ENCODE measurements around the gene NLK.

The NLK gene

GRCh38 chr17:28193241-28193640 lies 150.8 kb downstream of the NLK start:
- no peak for DNase-seq (ENCODE audit: low read depth)
- H3K4me3 ChIP-seq (ENCODE audit: low read depth, low read length): no peak overlapping the region
- no peak for TF ChIP-seq CTCF (IDR thresholded peaks at IDR 0.05; ENCODE audit: low read depth, low read length, missing control alignments)

GRCh38 chr17:28194382-28194781 lies 151.9 kb downstream of the NLK start:
- DNase-seq (ENCODE audit: low read depth): no peak

GRCh38 chr17:28196636-28197035 lies 154.2 kb downstream of the NLK start:
- no peak for TF ChIP-seq CTCF (IDR thresholded peaks at IDR 0.05; ENCODE audit: low read depth, low read length, missing control alignments)
- DNase-seq (ENCODE audit: low read depth): no peak

More at GRCh38 chr17:28194382-28194781, 151.9 kb downstream of the NLK start:
- TF ChIP-seq CTCF (IDR thresholded peaks at IDR 0.05; ENCODE audit: low read depth, low read length, missing control alignments): no peak
- no peak overlapping the region for H3K4me3 ChIP-seq (ENCODE audit: low read depth, low read length)

GRCh38 chr17:28199115-28199514 lies 156.6 kb downstream of the NLK start:
- DNase-seq (ENCODE audit: low read depth): no peak
- no peak overlapping the region for H3K4me3 ChIP-seq (ENCODE audit: low read depth, low read length)
- no peak for TF ChIP-seq CTCF (IDR thresholded peaks at IDR 0.05; ENCODE audit: low read depth, low read length, missing control alignments)

More at GRCh38 chr17:28196636-28197035, 154.2 kb downstream of the NLK start:
- H3K4me3 ChIP-seq (ENCODE audit: low read depth, low read length): no peak overlapping the region

DNA sequence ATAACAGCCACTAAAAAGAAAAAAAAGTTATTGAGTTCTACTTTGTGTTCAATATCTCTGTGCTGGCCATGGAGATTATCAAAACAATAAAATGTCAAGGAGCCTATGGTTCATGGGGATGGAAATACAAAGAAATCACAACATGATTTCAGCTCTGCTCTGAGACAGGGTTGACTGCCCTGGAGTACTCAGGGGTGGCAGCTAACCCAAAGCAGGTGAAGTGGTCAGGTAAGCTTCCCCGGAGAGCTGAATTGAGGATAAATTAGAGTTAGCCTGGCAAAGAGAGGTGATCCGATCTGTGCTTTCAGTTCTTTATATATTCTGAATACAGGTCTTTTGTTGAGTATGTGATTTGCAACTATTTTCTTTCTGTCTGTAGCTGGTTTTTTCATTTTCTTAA lies 157.3 kb downstream of the NLK start:
- no peak overlapping the region for H3K4me3 ChIP-seq (ENCODE audit: low read depth, low read length)
- DNase-seq (ENCODE audit: low read depth): no peak
- TF ChIP-seq CTCF (IDR thresholded peaks at IDR 0.05; ENCODE audit: low read depth, low read length, missing control alignments): no peak

DNA sequence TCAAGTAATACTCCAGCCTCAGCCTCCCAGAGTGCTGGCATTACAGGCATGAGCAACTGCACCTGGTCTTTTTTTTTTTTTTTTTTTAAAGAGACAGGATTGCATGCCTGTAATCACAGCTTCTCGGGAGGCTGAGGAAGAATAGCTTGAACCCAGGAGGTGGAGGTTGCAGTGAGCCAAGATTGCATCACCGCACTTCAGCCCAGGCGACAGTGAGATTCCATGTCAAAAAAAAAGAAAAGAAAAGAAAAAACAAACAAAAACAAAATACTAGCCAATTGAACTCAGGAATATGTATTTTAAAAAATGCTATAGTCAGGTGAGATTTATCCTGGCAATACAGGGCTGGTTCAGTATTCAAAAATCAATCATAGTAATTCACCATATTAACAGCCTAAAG lies 158.8 kb downstream of the NLK start:
- no peak overlapping the region for H3K4me3 ChIP-seq (ENCODE audit: low read depth, low read length)
- no peak for TF ChIP-seq CTCF (IDR thresholded peaks at IDR 0.05; ENCODE audit: low read depth, low read length, missing control alignments)
- no peak for DNase-seq (ENCODE audit: low read depth)

DNA sequence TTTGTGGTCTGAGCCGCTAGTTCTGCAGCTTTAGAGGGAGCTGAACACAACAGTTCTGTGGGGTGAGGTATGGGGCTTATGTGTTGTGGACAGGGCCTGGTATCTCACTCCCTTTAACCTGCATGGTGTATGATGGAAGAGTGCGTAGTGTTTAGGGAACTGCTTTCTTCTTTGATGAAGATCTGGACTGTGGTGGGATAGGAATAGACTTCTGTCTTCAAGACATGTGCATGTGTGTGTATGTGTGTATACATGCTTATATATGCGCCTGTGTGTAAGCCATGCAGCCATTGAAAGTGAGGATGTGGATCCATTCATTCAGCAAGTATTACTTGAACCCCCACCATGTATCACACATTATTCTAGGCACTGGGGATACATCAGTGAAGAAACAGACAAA lies 161.8 kb downstream of the NLK start:
- DNase-seq (ENCODE audit: low read depth): no peak
- no peak overlapping the region for H3K4me3 ChIP-seq (ENCODE audit: low read depth, low read length)
- no peak for TF ChIP-seq CTCF (IDR thresholded peaks at IDR 0.05; ENCODE audit: low read depth, low read length, missing control alignments)

All from GM12864 (cell line).